Medulla oblongata (tissue), 1 donor: ENCODE measurements around the gene LGALS12.

Source experiments
- DNase-seq: peaks from one replicate; pipeline ENCODE4 v3.0.0-alpha.2; 2015; ENCODE audit errors: extremely low spot score

The LGALS12 gene

DNA sequence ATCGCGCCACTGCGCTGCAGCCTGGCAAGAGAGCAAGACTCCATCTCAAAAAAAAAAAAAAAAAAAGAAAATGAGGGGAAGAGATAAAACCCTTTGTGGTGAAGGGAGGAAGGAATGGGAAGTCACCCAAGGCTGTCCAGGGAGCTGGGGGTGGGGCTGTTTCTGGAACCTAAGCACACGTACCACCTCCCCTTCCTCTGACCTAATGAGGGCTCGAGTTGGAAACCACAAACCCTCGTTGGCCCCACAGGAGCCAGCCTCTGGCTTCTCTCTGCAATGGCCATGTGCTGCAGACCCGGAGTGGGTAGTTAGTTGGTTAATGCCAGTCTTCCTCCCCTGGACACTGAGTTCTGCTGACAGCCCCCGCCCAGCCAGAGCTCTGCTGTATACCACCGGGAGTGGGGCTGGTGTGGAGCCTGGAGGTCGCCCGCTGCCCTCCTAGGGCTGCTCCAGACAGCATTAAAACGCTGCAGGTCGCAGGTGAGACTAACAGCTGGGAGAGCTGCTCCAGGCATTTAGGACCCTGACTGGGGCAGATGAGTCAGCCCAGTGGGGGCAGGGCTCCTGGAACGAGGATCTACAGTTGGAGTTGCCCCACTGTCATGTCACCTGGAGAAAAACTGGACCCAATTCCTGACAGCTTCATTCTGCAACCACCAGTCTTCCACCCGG, at the start of gene LGALS12:
Gene LGALS12, plus strand, starts transcription at position 228 of the 672 bp plus-strand sequence. Its CDS starts 375 bp downstream, at position 603.
- no peak for DNase-seq

DNA sequence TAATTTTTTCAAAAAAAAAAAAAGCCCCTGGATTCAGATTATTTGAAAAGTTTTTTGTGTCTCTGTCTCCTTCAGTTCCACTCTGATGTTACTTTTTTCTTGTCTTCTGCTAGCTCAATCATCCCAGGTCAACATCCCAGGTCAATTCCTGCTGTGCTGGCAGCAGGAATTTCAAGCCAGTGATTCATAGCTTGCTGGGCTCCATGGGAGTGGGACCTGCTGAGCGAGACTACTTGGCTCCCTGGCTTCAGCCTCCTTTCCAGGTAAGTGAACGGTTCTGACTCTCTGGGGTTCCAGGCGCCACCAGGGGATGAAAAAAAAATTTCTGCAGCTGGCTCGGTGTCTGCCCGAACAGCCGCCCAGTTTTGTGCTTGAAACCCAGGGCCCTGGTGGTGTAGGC, 46.3 kb upstream of the LGALS12 start:
- no peak for DNase-seq

DNA sequence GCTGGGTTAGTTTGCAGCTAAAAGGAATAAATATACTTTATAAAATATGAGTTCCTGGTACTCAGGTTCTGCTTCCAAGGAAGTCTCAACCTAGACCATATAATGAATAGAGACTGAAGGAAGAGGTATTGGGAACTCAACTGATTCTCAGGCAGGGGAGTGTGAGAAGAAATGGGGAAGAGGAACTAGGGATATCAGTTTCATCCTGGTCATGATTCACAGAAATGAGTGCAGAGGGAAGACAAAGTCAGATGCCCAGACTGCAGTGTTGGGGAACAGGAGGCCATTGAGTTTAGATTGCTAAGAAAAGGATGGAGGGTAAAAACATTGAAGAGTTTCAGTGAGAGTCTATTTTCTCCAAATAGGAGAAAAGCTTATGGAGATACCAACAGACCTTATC, 43.7 kb upstream of the LGALS12 start:
- DNase-seq: peak; percentile 44

- DNase-seq: no peak
These were observed 35.6 kb upstream of the LGALS12 start for GRCh38 chr11:63470311-63470710.

DNA sequence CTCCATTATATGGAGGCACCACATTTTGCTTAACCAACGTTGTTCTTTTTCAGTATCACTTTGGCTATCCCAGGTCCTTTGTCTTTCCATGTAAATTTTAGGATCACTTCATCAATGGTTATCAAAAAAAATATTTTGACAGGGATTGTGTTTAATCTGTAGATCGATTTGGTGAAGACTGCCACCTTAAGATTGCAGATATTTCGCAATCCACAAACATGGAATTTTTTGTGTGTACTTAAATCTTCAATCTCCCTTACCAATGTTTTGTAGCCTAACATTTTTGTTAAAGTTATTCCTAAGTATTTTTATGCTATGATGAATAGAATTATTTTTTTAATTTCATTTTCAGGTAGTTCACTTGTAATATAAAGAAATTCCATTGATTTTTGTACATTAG, 33.5 kb upstream of the LGALS12 start:
- DNase-seq: no peak

- DNase-seq: no peak
These were observed 29.3 kb upstream of the LGALS12 start for GRCh38 chr11:63476618-63477017.

GRCh38 chr11:63478896-63479295, 27.0 kb upstream of the LGALS12 start:
- DNase-seq: peak; percentile 93

DNA sequence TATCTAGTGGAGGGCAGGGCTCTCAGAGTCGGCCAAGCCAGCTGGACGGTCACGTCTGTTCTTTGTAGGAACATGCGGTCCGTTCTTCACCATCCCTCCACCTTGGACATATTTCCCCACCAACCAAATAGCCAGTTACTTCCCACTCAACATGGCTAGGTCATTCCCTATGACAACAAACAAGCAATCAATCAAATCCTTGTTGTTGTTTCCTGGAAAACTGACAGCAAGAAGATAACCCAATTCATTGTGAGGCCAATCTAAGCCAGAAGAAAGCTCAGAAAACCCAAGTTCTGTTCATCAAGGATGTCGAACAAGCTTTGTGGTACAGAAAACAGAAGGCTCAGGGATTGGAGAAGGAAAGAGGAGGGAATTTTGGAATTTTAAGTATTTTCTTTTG, 25.8 kb upstream of the LGALS12 start:
- DNase-seq: no peak

- no peak for DNase-seq
These were observed 20.1 kb upstream of the LGALS12 start for GRCh38 chr11:63485777-63486176.

DNA sequence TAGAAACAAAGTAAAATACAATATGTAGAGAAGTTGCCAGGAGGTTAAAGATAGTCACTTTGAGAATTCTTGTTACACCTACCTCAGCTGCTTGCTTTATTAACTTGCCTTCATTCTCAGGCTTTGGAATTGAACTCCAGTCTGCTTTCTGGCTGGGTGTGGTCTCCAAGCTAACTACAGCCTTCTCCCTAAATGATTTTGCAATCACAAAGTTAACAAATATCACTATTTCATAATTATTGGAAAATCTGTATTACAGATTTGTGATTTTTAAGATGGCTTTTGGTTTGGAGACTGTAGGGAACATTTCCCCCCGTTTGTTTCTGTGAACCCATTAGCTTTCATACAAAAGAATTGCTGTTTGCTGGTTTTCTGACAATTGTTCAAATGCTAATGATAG, 17.1 kb upstream of the LGALS12 start:
- no peak for DNase-seq

DNA sequence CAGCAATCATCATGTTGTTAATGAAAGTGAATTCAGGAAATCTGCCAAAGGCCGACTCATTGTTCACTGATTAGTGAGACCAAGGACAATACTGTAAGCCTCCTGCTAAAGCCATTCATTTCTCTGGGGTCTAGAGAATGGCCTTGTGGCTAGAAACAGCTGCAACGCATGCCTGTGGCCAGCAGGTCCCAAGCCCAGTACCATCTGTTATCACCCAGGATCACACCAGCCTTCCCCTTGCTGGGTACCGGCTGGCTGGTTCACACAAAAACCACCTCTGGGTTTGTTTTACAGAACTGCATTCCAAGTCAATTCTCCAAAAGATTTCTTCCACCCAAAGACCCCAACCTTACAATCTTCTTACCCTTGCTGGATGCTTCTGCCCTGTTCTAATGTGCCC, 16.0 kb upstream of the LGALS12 start:
- peak; percentile 39 for DNase-seq

DNA sequence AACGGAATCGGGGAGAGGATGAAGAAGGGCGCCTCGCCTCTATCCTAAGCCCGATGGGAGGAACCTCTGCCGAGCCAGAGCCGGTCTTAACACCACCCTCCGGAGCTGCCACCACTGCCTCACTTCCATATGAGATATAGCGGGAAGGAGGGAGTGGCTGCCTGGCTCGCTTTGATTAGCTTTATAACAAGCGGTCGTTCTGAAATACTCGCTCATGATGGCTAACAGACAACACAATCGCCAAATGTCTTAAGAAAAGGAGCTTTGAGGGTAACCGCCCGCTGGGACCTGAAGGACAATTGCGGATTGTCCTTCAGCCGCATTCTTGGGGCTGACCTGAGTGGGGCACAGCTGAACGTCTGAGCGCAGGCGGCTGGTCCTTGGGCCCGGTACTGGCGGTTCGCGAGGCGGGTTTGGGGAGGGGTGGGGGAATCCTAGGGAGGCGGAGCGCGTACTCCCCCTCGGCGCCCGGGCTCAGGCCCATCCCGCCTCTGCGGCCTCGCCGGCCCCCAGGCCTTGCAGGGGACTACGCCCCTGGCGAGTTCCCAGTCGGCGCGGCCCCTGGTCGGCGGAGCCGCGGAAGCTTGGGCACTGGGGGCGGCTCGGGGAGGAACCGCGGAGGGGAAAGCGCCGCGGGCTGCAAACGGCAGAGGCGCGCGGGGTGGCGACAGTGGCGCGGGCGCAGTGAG, 15.2 kb upstream of the LGALS12 start, which contains the start of gene PLAAT5:
Gene PLAAT5, minus strand, starts transcription at position 617 of the 689 bp plus-strand sequence. Its CDS starts 133 bp downstream, at position 484.
- peak; percentile 42 for DNase-seq

DNA sequence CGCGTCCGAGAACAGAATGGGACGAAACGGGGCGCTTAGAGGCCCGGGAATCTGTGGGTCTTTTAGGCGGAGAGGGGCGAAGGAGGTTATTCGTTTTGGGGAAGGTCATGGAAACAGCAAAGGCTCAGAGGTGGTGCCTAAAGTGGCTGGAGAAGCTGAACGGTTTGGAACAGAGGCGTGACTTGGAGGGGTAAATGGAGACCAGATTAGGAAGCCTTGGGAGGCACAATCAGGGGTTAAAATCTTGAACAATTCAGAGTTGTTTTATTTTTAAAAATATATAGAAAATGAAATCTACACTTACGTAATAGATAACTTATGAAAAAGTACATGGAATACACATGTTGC, 14.7 kb upstream of the LGALS12 start:
- no peak for DNase-seq

DNA sequence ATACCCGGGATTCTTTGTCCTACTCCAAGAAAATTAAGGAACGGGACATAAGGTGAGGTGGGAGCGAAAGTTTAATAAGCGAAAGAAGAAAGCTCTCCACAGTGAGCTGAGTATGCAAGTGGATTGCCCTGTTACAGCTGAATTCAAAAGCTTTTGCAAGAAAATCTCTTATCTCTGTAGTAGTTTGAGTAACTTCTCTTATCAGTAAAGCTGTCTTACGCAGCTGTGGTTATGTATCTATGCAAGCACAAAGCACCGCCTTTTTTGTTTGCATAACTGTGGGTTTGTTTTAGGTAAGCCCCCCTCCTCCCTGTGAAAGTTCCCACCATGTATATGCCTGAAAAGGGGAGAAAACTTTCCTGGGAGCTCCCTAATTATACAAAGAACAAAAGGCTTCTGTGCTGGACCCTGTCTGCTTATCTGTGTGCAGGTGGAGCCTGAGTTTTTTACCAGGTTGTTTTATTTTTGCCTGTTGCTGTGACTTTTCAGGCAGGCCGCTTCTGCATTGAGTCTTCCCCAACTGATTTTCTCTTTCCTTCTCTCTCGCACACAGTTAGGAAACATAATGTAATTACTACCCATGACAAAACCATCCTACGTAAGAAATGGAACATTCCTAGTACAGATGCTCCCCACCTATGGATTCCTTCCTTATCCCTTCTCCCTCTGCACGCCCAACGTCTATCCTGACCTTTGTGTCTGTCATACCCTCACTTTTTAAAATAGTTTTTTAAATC, 14.1 kb upstream of the LGALS12 start:
- DNase-seq: no peak

DNA sequence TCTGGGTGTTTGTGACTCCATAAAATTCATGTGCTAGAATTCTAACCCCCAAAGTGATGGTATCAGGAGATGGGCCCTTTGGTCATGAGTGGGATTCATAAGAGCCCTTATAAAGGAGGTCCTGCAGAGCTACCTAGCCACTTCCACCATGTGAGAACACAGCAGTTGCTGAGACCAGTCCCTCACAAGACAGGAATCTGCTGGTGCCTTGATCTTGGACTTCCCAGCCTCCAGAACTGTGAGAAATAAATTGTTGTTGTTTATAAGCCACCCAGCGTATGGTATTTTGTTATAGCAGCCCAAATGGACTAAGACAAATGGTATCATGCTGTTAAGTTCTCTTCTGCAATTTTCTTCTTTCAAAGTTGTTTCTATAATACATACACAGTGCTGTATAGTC, 13.4 kb upstream of the LGALS12 start:
- DNase-seq: no peak

- no peak for DNase-seq
These were observed 12.8 kb upstream of the LGALS12 start for GRCh38 chr11:63493127-63493526.

DNA sequence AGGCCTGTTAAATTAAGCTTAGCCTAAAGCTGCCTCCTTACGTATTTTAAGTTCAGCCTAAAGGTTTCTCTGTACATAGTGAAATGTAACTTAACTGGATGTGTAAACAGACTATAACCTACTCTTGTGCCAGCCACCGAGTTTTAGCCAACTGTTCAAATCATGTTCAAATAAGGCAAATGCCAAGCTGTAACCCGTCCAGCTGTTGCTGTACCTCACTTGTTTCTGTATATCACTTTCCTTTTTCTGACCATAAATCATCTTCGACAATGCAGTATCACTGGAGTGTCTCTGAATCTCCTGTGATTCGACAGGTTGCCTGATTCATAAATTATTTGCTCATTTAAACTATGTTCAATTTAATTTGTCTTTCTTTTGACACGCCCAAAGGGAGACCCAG, 10.9 kb upstream of the LGALS12 start:
- no peak for DNase-seq

DNA sequence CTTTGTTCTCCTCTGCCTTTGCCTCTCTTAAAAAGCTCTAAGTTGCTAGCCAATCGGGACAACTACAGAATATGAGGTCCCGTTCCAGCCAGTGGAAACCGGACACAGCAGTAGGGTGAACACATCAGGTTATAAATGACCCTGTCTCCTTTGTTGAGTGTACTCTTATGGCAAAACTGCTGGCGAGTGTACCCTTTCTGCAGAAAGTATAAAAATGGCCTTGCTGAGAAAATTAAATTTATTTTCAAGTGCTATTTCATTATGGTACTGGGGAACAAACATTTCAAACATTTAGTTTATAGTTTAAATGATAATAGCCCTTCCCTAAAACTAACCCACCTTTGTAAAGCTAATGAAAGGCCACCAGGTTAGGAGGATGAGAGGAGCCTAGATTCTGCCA, 6.0 kb upstream of the LGALS12 start:
- DNase-seq: no peak

- DNase-seq: no peak
These were observed 4.6 kb upstream of the LGALS12 start for GRCh38 chr11:63501236-63501635.

GRCh38 chr11:63502252-63502820, 3.5 kb upstream of the LGALS12 start:
- no peak for DNase-seq

GRCh38 chr11:63503492-63503891, 2.4 kb upstream of the LGALS12 start:
- peak; percentile 35 for DNase-seq

DNA sequence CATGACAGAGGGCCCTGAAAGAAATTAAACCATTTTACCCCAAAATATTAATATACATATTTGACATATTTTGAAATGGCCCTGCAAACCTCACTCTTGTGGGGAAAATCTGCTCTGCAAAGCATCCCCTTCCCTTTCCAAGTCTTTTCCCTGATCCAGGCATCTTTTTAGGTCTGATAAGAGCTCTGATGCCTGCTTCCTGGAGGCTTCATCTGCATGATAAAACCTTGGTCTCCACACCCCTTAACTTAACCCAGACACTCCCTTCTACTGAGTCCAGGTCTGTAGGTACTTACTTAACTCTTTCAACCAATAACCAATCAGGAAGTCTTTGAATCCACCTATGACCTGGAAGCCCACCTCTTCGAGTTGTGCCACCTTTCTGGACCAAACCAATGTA, 1.8 kb upstream of the LGALS12 start:
- no peak for DNase-seq
